CD4-positive, CD25-positive, alpha-beta regulatory T cell (primary cell): Measurements from ENCODE around the gene KIF14. TPM values are rescaled to one million over a fixed set of nuclear protein-coding genes. Genes with fewer than 3 reads are reported as not detected.

Experiments used
- ATAC-seq, 2 donors: fragments of 150-1000 bp; cut with Tn5 transposase; one replicate each; pipeline ENCODE4 v1.10.0; 2021; ENCODE audit warnings: low read depth in 2 of 2, moderate number of reproducible peaks in 2 of 2, moderate library complexity in 1 of 2
- DNase-seq, 3 donors: peaks; one replicate each; pipeline versions ENCODE4 v3.0.0 to v3.0.0-alpha.2; 2012 to 2022; ENCODE audit warnings: mixed read lengths in 1 of 3
- H3K27ac ChIP-seq: one replicate; pipeline ENCODE4 v1.7.0; 2013; ENCODE audit warnings: mild to moderate bottlenecking, low read length; ENCODE audit not compliant: insufficient read depth, poor library complexity, severe bottlenecking
- H3K27me3 ChIP-seq: one replicate; pipeline ENCODE4 v1.7.0; 2013; ENCODE audit warnings: low read length; ENCODE audit not compliant: control insufficient read depth, insufficient read depth
- H3K36me3 ChIP-seq: one replicate; pipeline ENCODE4 v1.7.0; 2013; ENCODE audit warnings: mild to moderate bottlenecking, low read length, moderate library complexity; ENCODE audit not compliant: control insufficient read depth, insufficient read depth
- H3K4me1 ChIP-seq: 2 replicates; pipeline ENCODE4 v1.7.0; 2013; ENCODE audit warnings: mild to moderate bottlenecking, low read length; ENCODE audit not compliant: insufficient read depth, control insufficient read depth, poor library complexity, severe bottlenecking
- H3K4me3 ChIP-seq: one replicate; pipeline ENCODE4 v1.7.0; 2013; ENCODE audit warnings: low read depth, mild to moderate bottlenecking, low read length, moderate library complexity
- H3K9me3 ChIP-seq, 2 experiments: 1 replicate in 1 of 2; 2 replicates in 1 of 2; pipeline ENCODE4 v1.7.0; 2013; ENCODE audit warnings: low read length in 2 of 2, mild to moderate bottlenecking in 1 of 2, moderate library complexity in 1 of 2; ENCODE audit not compliant: control insufficient read depth in 2 of 2
- H3K27ac Mint-ChIP-seq, 3 donors: one replicate each; pipeline ENCODE4 v1.8.0; 2020 to 2022; ENCODE audit warnings: mild to moderate bottlenecking in 3 of 3, mixed read lengths in 3 of 3, moderate library complexity in 2 of 3
- H3K27me3 Mint-ChIP-seq: one replicate; pipeline ENCODE4 v1.8.0; 2022; ENCODE audit warnings: mild to moderate bottlenecking, mixed read lengths
- H3K36me3 Mint-ChIP-seq: one replicate; pipeline ENCODE4 v1.8.0; 2020; ENCODE audit warnings: mixed read lengths
- H3K4me1 Mint-ChIP-seq, 4 donors: one replicate each; pipeline ENCODE4 v1.8.0; 2020 to 2022; ENCODE audit warnings: mixed read lengths in 4 of 4, mild to moderate bottlenecking in 1 of 4
- H3K4me3 Mint-ChIP-seq, 4 donors: one replicate each; pipeline ENCODE4 v1.8.0; 2020 to 2022; ENCODE audit warnings: mild to moderate bottlenecking in 4 of 4, mixed read lengths in 4 of 4, moderate library complexity in 3 of 4
- H3K9me3 Mint-ChIP-seq, 7 donors: one replicate each; pipeline ENCODE4 v1.8.0; 2020 to 2022; ENCODE audit warnings: mixed read lengths in 7 of 7, mild to moderate bottlenecking in 3 of 7, moderate library complexity in 2 of 7
- polyA plus RNA-seq, 4 donors: library from polyadenylated mRNA; unstranded; fragments of 300-500 nt; fragmentation: Illumina TruSeq; gene quantifications; one replicate each; pipeline ENCODE4 v1.2.3, GENCODE V29; 2021
- total RNA-seq: library from RNA; stranded (reverse); gene quantifications from one replicate; pipeline ENCODE4 v1.2.3, GENCODE V29; 2022

KIF14 gene
- total and polyA plus RNA-seq, 5 donors from 2014 or later, result 0.10 to 0.59 (median 0.21) TPM

DNA sequence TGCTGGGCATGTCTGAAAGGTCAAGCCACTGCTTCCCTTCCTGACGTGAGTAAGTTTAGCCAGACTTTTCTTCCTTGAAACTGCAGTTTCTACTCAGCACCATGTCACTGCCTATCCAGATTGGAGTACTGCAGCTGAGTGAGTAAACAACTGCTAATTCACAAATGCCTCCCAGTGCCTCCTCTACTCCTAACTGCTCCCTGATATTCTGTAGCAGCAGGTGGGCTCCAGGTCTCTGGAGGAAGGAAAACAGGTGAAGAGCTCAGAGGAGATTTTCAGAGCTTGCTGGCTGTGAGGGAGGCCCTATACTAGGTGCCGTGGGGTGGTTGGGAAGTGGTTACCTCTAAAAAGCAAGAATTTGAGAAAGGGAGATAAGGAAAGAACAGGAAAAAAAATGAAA, 96.5 kb downstream of the KIF14 start:
- H3K4me1 ChIP-seq, result no peaks in the 10 kb centered on the region
- Mint-ChIP-seq H3K4me1 (no peaks in the 10 kb centered on the region), H3K9me3 (peaks cover 0 to 1% (median 0%) of the 10 kb centered on the region in 7 donors), H3K27ac (no peak overlapping the region), H3K27me3 (peaks cover 26% of the 10 kb centered on the region), H3K36me3 (no peaks in the 10 kb centered on the region), H3K4me3 (no peak overlapping the region)
- H3K27me3 ChIP-seq, result no peaks in the 10 kb centered on the region
- H3K27ac ChIP-seq, result no peak overlapping the region
- ATAC-seq (no peak), DNase-seq (no peak)
- H3K9me3 ChIP-seq, result no peaks in the 10 kb centered on the region
- H3K36me3 ChIP-seq, result no peaks in the 10 kb centered on the region
- H3K4me3 ChIP-seq, result no peak overlapping the region

GRCh38 chr1:200520735-200521134, 99.8 kb downstream of the KIF14 start:
- DNase-seq (no peak), ATAC-seq (no peak)
- Histone ChIP-seq H3K4me1 (no peaks in the 10 kb centered on the region), H3K4me3 (no peak overlapping the region), H3K27me3 (no peaks in the 10 kb centered on the region), H3K9me3 (no peaks in the 10 kb centered on the region), H3K36me3 (no peaks in the 10 kb centered on the region), H3K27ac (no peak overlapping the region)
- peaks cover 0 to 1% (median 0%) of the 10 kb centered on the region in 7 donors for H3K9me3 Mint-ChIP-seq
- peaks cover 26% of the 10 kb centered on the region for H3K27me3 Mint-ChIP-seq
- no peaks in the 10 kb centered on the region for H3K36me3 Mint-ChIP-seq
- no peak overlapping the region for H3K27ac Mint-ChIP-seq
- no peaks in the 10 kb centered on the region for H3K4me1 Mint-ChIP-seq
- H3K4me3 Mint-ChIP-seq, result no peak overlapping the region

GRCh38 chr1:200518524-200518923, 102.0 kb downstream of the KIF14 start:
- Mint-ChIP-seq H3K36me3 (no peaks in the 10 kb centered on the region), H3K4me1 (no peaks in the 10 kb centered on the region), H3K27me3 (peaks cover 26% of the 10 kb centered on the region), H3K27ac (no peak overlapping the region), H3K9me3 (peaks cover 0 to 1% (median 0%) of the 10 kb centered on the region in 7 donors), H3K4me3 (no peak overlapping the region)
- Histone ChIP-seq H3K9me3 (no peaks in the 10 kb centered on the region), H3K4me1 (no peaks in the 10 kb centered on the region), H3K4me3 (no peak overlapping the region), H3K27ac (no peak overlapping the region), H3K36me3 (no peaks in the 10 kb centered on the region), H3K27me3 (no peaks in the 10 kb centered on the region)
- no peak for DNase-seq
- ATAC-seq, result no peak

DNA sequence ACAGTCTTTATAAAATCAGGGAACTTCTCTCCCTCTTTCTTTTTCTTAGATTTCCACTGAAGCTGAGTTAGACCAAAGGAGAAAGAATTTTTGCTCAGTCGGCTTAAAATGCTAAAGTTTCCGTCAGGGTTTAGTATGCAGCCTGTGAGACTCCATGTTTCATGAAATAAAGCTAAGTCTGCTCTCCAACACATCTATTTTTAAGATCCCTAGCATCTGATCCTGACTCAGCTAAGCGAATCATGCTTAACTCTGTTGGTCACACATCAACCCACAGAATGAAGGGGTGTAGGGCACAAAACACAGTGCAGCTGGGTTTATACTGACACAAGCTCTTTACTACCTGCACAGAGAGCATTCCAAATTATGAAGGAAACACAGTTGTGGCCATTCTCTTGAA, 108.4 kb downstream of the KIF14 start:
- no peak overlapping the region for H3K27ac Mint-ChIP-seq
- Histone ChIP-seq H3K4me3 (no peak overlapping the region), H3K9me3 (no peaks in the 10 kb centered on the region), H3K27ac (no peak overlapping the region), H3K4me1 (no peaks in the 10 kb centered on the region), H3K36me3 (no peaks in the 10 kb centered on the region), H3K27me3 (peaks cover 3% of the 10 kb centered on the region)
- H3K4me3 Mint-ChIP-seq, result no peak overlapping the region
- ATAC-seq (no peak), DNase-seq (no peak)
- no peaks in the 10 kb centered on the region for H3K36me3 Mint-ChIP-seq
- H3K9me3 Mint-ChIP-seq, result no peaks in the 10 kb centered on the region
- peaks cover 23% of the 10 kb centered on the region for H3K27me3 Mint-ChIP-seq
- no peaks in the 10 kb centered on the region for H3K4me1 Mint-ChIP-seq

- Mint-ChIP-seq H3K4me1 (no peaks in the 10 kb centered on the region), H3K27me3 (peaks cover 27% of the 10 kb centered on the region), H3K27ac (no peak overlapping the region), H3K4me3 (no peak overlapping the region), H3K36me3 (no peaks in the 10 kb centered on the region), H3K9me3 (no peaks in the 10 kb centered on the region)
- Histone ChIP-seq H3K4me1 (no peaks in the 10 kb centered on the region), H3K36me3 (no peaks in the 10 kb centered on the region), H3K4me3 (no peak overlapping the region), H3K9me3 (no peaks in the 10 kb centered on the region), H3K27ac (no peak overlapping the region), H3K27me3 (peaks cover 3% of the 10 kb centered on the region)
- DNase-seq, result peak; percentile 56 to 77 (median 65)
- peak; percentile 60 to 74 for ATAC-seq
Observed at GRCh38 chr1:200510228-200510623, 110.3 kb downstream of the KIF14 start.

DNA sequence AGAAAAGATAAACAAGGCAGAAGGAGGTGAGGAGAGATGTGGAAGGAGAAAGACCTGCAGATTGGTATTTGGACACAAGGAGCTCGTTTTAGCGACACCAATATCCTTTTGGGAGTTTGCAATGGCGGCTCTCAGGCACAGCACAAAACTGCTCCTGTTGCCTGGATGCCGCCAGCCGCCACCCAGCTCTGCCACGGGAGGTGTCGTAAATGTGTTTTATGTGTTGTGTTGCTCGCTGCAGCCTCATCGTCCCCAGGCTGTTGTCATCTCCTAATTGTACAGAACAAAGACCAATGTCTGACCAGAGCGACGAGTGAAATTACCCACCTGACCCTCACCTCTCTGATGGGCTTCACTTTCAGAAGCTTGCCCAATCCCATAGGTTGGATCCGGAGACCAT, 114.1 kb downstream of the KIF14 start:
- Mint-ChIP-seq H3K27me3 (peaks cover 34% of the 10 kb centered on the region), H3K9me3 (peaks cover 0 to 1% (median 0%) of the 10 kb centered on the region in 7 donors), H3K27ac (no peak overlapping the region), H3K4me3 (no peak overlapping the region), H3K36me3 (no peaks in the 10 kb centered on the region), H3K4me1 (no peaks in the 10 kb centered on the region)
- Histone ChIP-seq H3K27ac (no peak overlapping the region), H3K27me3 (peaks cover 3% of the 10 kb centered on the region), H3K4me1 (no peaks in the 10 kb centered on the region), H3K9me3 (no peaks in the 10 kb centered on the region), H3K36me3 (no peaks in the 10 kb centered on the region), H3K4me3 (no peak overlapping the region)
- ATAC-seq, result no peak
- no peak for DNase-seq

GRCh38 chr1:200505257-200505656, 115.3 kb downstream of the KIF14 start:
- Mint-ChIP-seq H3K4me3 (no peak overlapping the region), H3K4me1 (no peaks in the 10 kb centered on the region), H3K27me3 (peaks cover 37% of the 10 kb centered on the region), H3K9me3 (peaks cover 0 to 1% (median 0%) of the 10 kb centered on the region in 7 donors), H3K27ac (no peak overlapping the region), H3K36me3 (no peaks in the 10 kb centered on the region)
- Histone ChIP-seq H3K4me1 (no peaks in the 10 kb centered on the region), H3K36me3 (no peaks in the 10 kb centered on the region), H3K9me3 (no peaks in the 10 kb centered on the region), H3K27ac (no peak overlapping the region), H3K4me3 (no peak overlapping the region), H3K27me3 (peaks cover 4% of the 10 kb centered on the region)
- ATAC-seq (no peak), DNase-seq (no peak)
